Measurements from ENCODE around the gene TCEAL2. TPM values are rescaled to one million over a fixed set of nuclear protein-coding genes. Genes with fewer than 3 reads are reported as not detected.
"Not testable (repeated sequence)": the region's sequence is repeated elsewhere in the genome, so short reads cannot be mapped to it uniquely, and the experiment has no call there.

TCEAL2 gene
- total RNA-seq (2014; rRNA removed; shearing (Covaris generic)), result 3.2 and 7.5 TPM in 2 replicates

DNA sequence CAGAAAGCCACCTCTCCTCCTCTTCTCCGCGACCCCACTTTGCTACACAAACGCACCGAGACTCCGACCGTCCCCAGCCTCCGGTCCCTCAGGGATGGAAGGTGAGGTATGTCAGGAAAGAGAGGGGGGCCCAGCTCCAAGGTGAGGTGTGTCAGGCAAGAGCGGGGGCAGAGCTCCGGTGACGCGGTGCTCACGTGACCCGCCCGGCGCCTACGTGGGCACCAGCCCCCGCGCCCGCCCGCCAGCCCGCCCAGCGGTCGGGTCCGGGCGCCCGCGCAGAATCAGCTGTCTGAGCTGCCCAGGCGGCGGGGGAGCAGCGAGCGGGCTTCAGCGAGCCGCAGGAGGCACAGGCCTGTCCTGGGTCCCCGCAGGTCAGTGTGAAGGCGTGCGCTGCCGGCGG, at the start of gene TCEAL2:
Gene TCEAL2, plus strand, starts transcription at position 244 of the 400 bp plus-strand sequence. CDS start 1,152 bp downstream, outside the sequence.
- H3K36me3 ChIP-seq (replicated peaks; ENCODE audit: control insufficient read depth, insufficient read depth, low read length); H3K27me3 ChIP-seq (ENCODE audit: control insufficient read depth, insufficient read depth, low read length): not testable (repeated sequence)
- H3K4me3 ChIP-seq (ENCODE audit: insufficient read depth, low read depth, low read length), result peak within 1 kb of the TSS; percentile 28; the same call in 1 of the 2 replicates
- DNase-seq, result peak; percentile 68

DNA sequence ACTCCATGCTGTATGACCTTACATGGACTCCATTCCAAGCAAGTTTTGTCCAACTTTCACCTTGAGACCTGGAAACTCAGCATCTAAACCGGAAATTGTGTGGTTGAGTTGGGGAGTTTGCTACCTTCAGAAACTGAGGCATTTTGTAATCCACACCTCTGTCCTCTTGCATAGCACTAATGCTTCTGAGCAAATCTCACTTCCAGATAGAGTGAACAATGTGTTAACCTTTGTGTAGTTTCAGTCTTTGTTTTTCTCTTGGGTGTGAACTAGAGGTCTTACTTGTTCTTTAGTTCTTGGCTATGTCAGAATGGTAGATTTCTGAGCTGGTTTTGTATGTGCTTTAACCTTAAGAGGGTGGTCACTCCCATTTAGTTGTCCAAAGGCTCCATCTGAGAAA, 48.1 kb upstream of the TCEAL2 start:
- no peak for DNase-seq
- H3K4me3 ChIP-seq (ENCODE audit: insufficient read depth, low read depth, low read length), result no peak overlapping the region
- no peaks in the 10 kb centered on the region for H3K27me3 ChIP-seq (ENCODE audit: control insufficient read depth, insufficient read depth, low read length)
- H3K36me3 ChIP-seq (replicated peaks; ENCODE audit: control insufficient read depth, insufficient read depth, low read length), result no peaks in the 10 kb centered on the region

DNA sequence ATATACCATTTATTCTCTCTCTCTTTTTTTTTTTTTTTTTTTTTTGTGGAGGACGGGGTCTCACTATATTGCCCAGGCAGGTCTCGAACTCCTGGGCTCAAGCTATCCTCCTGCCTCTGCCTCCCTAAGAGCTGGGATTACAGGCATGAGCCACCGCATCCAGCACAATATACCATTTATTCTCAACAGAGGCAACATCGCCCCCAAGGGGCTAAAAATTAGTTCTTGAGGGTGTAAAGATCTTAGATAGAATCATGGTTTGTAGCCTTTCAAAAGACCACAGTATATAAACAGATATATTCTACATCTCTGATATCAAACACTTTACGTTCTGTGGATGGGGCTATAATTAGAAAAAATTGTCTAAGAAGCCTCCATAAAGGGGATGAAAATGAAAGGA, 39.8 kb upstream of the TCEAL2 start:
- DNase-seq, result no peak
- H3K36me3 ChIP-seq (replicated peaks; ENCODE audit: control insufficient read depth, insufficient read depth, low read length), result no peaks in the 10 kb centered on the region
- H3K27me3 ChIP-seq (ENCODE audit: control insufficient read depth, insufficient read depth, low read length), result no peaks in the 10 kb centered on the region
- no peak overlapping the region for H3K4me3 ChIP-seq (ENCODE audit: insufficient read depth, low read depth, low read length)

DNA sequence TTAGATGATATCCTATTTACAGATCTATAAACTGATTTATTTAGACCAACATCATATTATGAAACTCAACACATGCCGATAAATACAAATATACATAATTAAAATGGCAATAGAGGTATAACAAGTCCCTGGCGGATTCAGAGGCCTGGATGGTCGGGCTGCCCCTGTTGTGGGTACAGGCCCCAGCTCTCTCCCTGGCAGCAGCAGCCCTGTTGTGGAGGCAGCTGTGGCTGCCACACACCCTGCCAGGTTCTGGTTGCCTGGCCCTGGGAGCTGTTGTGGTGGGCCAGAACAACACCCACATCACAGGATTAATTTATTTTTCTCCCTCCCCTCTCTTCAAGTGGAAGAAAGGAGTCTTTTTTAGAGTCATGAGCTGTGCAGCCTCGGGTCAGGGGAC, 12.1 kb upstream of the TCEAL2 start:
- H3K4me3 ChIP-seq (ENCODE audit: insufficient read depth, low read depth, low read length), result no peak overlapping the region
- no peaks in the 10 kb centered on the region for H3K36me3 ChIP-seq (replicated peaks; ENCODE audit: control insufficient read depth, insufficient read depth, low read length)
- no peaks in the 10 kb centered on the region for H3K27me3 ChIP-seq (ENCODE audit: control insufficient read depth, insufficient read depth, low read length)
- no peak for DNase-seq

DNA sequence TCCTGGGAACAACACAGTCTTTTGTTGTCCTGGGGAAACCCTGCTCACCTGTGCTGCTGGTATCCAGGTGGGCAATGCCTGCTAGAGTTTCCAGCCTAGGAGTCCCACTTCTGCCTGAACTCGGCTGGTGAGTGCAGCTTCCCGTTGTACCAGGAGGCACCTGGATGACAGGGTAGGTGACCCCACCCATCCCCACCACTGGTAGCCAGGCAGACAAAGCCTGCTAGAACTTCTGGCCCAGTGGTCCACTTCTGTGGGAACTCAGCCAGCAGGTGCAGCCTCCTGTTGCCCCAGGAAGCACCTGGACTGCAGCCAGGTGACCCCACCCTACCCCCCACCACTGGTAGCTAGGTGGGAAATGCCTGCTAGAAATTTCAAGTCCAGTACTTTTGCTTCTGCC, 9.7 kb upstream of the TCEAL2 start:
- no peaks in the 10 kb centered on the region for H3K27me3 ChIP-seq (ENCODE audit: control insufficient read depth, insufficient read depth, low read length)
- DNase-seq, result no peak
- H3K4me3 ChIP-seq (ENCODE audit: insufficient read depth, low read depth, low read length), result no peak overlapping the region
- no peaks in the 10 kb centered on the region for H3K36me3 ChIP-seq (replicated peaks; ENCODE audit: control insufficient read depth, insufficient read depth, low read length)

DNA sequence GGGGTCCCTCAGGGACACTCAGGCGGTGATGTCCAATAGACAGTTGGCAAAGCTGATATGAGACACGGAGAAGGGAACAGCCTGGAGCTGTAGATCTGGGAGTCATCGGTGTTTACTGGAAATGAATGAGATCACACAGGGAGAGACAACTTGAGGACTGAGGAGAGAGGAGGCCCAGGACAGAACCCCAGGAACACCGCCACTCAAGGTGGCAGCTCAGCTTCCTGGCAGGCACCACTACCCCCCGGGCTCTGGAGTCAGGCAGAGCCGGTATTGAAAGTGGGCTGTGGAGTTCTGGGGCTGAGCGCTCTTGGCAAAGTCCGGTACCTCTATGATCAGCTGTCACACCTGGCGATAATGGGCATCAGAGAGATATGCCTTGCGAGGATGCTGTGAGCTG, 465 bp upstream of the TCEAL2 start:
- DNase-seq; H3K27me3 ChIP-seq (ENCODE audit: control insufficient read depth, insufficient read depth, low read length); H3K36me3 ChIP-seq (replicated peaks; ENCODE audit: control insufficient read depth, insufficient read depth, low read length): not testable (repeated sequence)
- peak overlapping the region; percentile 28; the same call in 1 of the 2 replicates for H3K4me3 ChIP-seq (ENCODE audit: insufficient read depth, low read depth, low read length)

DNA sequence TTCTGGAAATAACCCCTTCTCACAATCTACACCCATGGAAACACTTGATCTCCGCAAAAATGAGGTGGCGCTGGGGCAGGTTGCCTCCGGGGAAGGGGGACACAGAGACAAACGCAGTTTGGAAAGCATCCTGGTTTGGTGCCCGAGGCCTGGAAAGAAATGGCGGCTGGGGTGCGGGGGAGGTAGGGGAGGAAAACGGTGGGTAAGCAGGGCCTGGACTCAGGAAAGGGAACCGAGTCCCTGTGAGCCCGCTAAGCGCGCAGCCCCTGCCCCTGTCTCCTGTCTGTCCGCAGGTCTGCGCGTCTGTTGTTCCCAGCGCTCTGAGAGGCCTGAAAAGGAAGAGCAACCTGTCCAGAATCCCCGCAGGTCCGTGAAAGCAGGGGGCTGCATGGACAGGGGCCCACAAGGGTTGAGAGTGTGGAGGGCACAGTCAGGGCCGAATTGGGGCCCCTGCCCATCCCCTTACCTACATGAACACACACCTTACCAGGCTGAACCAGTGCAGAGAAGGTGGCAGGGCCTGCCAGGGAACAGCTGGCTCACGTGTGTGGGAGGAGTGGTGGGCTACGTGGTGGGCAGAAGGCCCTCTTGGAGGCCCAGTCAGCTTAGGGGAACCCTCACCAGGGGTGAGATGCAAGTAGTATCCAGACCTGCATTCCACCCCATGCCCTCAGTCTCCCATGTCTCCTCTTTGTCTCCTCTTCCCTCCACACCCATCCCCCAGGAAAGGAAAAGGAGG, 770 bp downstream of the TCEAL2 start:
- H3K4me3 ChIP-seq (ENCODE audit: insufficient read depth, low read depth, low read length), result peak overlapping the region; percentile 19; the same call in 1 of the 2 replicates
- H3K27me3 ChIP-seq (ENCODE audit: control insufficient read depth, insufficient read depth, low read length); DNase-seq; H3K36me3 ChIP-seq (replicated peaks; ENCODE audit: control insufficient read depth, insufficient read depth, low read length): not testable (repeated sequence)

DNA sequence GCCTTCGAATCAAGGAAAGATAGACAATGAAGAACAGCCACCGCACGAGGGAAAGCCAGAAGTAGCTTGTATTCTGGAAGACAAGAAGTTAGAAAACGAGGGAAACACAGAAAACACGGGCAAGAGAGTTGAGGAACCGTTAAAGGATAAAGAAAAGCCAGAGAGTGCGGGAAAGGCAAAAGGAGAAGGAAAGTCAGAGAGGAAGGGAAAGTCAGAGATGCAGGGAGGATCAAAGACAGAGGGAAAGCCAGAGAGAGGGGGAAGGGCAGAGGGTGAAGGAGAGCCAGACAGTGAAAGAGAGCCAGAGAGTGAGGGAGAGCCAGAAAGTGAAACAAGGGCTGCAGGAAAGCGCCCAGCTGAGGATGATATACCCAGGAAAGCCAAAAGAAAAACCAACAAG, 1.4 kb downstream of the TCEAL2 start:
- no peak for DNase-seq
- Histone ChIP-seq H3K27me3 (ENCODE audit: control insufficient read depth, insufficient read depth, low read length) (peaks cover 5% of the 10 kb centered on the region; the same call in 1 of the 2 replicates), H3K36me3 (replicated peaks; ENCODE audit: control insufficient read depth, insufficient read depth, low read length) (no peaks in the 10 kb centered on the region), H3K4me3 (ENCODE audit: insufficient read depth, low read depth, low read length) (no peak overlapping the region)

DNA sequence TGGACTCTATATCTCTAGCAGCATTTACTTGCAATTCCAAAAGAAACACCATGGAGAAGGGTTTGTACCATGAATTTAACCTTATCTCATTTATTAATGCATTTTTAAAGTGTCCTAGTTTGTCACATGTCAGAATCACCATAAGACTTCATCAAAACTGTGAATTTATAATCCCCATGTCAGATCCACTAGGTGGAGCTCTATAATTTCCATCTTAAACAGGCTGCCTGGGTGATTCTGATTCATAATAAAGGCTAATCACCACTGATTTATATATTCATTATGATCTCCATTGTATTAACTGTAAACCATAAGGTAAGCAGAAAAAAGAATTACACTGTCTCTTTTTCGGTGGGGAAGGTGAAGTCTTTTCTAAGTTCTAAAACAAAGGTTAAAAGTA, 4.0 kb downstream of the TCEAL2 start:
- Histone ChIP-seq H3K4me3 (ENCODE audit: insufficient read depth, low read depth, low read length) (no peak overlapping the region), H3K27me3 (ENCODE audit: control insufficient read depth, insufficient read depth, low read length) (peaks cover 5% of the 10 kb centered on the region; the same call in 1 of the 2 replicates), H3K36me3 (replicated peaks; ENCODE audit: control insufficient read depth, insufficient read depth, low read length) (no peaks in the 10 kb centered on the region)
- no peak for DNase-seq

DNA sequence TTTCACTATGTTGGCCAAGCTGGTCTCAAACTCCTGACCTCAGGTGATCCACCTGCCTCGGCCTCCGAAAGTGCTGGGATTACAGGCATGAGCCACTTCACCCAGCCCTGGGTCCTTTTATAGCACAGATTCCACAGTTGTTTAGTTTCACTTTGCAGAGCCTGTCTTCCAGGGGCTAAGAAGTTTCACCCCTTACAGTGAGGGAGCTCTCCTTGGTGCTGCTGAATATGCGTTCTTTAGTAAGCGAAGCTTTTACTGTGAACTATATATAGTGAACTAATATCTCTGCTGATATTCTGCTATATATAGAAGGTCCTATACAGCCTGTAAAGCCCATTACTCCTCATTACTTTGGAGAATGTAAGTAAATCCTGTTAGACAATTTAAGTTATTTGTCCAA, 12.6 kb downstream of the TCEAL2 start:
- Histone ChIP-seq H3K36me3 (replicated peaks; ENCODE audit: control insufficient read depth, insufficient read depth, low read length) (no peaks in the 10 kb centered on the region), H3K27me3 (ENCODE audit: control insufficient read depth, insufficient read depth, low read length) (no peaks in the 10 kb centered on the region; the same call in 1 of the 2 replicates), H3K4me3 (ENCODE audit: insufficient read depth, low read depth, low read length) (no peak overlapping the region)
- DNase-seq, result no peak

DNA sequence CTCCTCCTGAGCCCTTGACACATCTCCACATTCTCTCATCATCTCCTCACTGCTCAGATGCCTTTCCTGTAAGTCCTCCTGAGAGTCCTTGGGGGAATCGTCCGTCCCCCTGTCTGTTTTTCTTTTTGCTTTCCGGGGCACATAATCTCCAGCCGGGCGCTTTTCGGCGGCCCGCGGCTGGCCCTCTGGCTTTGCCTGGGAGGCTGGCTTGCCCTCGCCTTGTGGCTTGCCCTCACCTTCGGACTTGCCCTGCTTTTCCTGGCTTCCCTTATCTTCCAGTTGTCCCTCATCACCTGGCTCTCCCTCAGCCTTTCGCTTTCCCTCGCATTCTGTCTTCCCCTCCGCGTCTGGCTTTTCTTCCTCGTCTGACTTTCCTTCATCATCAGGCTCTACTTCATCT, 15.4 kb downstream of the TCEAL2 start:
- H3K36me3 ChIP-seq (replicated peaks; ENCODE audit: control insufficient read depth, insufficient read depth, low read length); H3K4me3 ChIP-seq (ENCODE audit: insufficient read depth, low read depth, low read length); H3K27me3 ChIP-seq (ENCODE audit: control insufficient read depth, insufficient read depth, low read length); DNase-seq: not testable (repeated sequence)

DNA sequence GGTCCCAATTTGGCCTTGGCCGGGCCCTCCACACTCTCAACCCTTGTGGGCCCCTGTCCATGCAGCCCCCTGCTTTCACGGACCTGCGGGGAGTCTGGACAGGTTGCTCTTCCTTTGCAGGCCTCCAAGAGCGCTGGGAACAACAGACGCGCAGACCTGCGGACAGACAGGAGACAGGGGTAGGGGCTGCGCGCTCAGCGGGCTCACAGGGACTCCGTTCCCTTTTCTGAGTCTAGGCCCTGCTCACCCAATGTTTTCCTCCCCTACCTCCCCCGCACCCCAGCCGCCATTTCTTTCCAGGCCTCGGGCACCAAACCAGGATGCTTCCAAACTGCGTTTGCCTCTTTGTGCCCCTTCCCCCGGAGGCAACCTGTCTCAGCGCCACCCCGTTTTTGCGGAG, 16.2 kb downstream of the TCEAL2 start:
- H3K27me3 ChIP-seq (ENCODE audit: control insufficient read depth, insufficient read depth, low read length); H3K4me3 ChIP-seq (ENCODE audit: insufficient read depth, low read depth, low read length); H3K36me3 ChIP-seq (replicated peaks; ENCODE audit: control insufficient read depth, insufficient read depth, low read length); DNase-seq: not testable (repeated sequence)

DNA sequence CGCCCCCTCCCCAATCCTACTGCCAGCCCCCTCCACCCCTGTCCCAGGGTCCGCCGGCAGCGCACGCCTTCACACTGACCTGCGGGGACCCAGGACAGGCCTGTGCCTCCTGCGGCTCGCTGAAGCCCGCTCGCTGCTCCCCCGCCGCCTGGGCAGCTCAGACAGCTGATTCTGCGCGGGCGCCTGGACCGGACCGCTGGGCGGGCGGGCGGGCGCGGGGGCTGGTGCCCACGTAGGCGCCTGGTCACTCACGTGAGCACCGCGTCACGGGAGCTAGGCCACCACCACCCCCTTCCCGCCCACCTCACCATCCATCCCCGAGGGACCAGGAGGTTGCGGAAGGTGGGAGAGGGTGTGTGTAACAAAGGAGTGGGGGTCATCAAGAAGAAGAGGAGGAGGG, 16.8 kb downstream of the TCEAL2 start, which contains the start of gene TCEAL6:
Gene TCEAL6, minus strand, starts transcription at position 208 of the 400 bp plus-strand sequence.
- DNase-seq; H3K27me3 ChIP-seq (ENCODE audit: control insufficient read depth, insufficient read depth, low read length); H3K4me3 ChIP-seq (ENCODE audit: insufficient read depth, low read depth, low read length); H3K36me3 ChIP-seq (replicated peaks; ENCODE audit: control insufficient read depth, insufficient read depth, low read length): not testable (repeated sequence)

DNA sequence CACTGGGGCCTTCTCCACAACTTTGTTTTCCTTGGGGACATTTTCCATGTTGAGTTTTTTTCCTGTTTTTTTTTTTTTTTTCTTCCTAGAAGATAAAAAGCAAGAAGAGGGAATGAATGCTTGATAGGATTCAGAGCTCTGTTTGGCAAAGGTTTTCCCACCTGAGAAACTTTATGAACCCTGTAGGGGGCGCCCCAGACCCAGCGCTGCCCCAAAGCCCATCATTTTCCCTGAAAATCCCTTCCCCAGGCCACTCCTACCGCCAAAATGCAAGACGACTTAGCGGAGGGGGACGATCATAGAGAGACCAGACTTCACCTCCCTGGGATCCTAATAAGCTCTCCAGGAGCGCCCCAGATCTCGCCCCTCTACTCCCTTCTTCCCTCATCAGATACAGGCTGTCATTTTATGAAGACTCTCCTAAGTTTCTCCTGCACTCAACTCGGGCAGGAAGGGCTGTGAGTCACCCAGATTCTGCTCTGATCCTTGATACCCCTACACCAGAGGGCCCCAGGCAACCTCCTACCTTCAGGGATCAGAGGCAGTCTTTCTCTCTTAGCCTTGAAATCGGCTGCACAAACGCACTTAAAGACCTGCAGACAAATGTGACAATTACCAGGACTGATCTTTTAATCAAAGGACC, 28.9 kb downstream of the TCEAL2 start:
- no peaks in the 10 kb centered on the region for H3K36me3 ChIP-seq (replicated peaks; ENCODE audit: control insufficient read depth, insufficient read depth, low read length)
- DNase-seq, result peak; percentile 21
- no peaks in the 10 kb centered on the region for H3K27me3 ChIP-seq (ENCODE audit: control insufficient read depth, insufficient read depth, low read length)
- no peak overlapping the region for H3K4me3 ChIP-seq (ENCODE audit: insufficient read depth, low read depth, low read length)

Data from H7 (cell line).